NCI-H128 (cell line): ENCODE measurements around the gene ZNF319.
A peak's percentile ranks its signal among the peaks of the same experiment; 100 is the strongest.

ENCODE experiments used
- DNase-seq: peaks from one replicate; lab custom pipeline; 2025; ENCODE audit not compliant: unreplicated experiment; lab: John Stamatoyannopoulos, UW

ZNF319 gene

GRCh38 chr16:58037365-58038057, 37.0 kb upstream of the ZNF319 start:
- no peak for DNase-seq

DNA sequence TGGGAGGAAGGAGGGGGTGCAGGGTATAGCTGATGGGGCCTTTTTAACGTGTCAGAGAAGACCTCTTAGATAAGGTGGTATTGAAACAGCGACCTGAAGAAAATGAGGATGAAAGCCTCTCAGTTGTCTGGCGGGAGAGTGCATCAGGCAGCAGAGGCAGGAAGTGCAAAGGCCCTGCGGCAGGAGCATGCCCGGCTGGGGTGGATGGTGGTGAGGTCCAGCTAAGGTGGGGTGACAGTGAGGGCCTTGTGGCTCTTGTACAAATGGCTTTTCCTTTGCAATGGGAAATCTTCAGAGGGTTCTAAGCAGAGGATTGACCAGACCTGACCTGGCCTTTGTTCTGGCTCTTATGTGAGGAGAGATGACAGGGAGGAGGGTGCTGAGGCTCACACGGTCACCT, 36.5 kb upstream of the ZNF319 start:
- no peak for DNase-seq

DNA sequence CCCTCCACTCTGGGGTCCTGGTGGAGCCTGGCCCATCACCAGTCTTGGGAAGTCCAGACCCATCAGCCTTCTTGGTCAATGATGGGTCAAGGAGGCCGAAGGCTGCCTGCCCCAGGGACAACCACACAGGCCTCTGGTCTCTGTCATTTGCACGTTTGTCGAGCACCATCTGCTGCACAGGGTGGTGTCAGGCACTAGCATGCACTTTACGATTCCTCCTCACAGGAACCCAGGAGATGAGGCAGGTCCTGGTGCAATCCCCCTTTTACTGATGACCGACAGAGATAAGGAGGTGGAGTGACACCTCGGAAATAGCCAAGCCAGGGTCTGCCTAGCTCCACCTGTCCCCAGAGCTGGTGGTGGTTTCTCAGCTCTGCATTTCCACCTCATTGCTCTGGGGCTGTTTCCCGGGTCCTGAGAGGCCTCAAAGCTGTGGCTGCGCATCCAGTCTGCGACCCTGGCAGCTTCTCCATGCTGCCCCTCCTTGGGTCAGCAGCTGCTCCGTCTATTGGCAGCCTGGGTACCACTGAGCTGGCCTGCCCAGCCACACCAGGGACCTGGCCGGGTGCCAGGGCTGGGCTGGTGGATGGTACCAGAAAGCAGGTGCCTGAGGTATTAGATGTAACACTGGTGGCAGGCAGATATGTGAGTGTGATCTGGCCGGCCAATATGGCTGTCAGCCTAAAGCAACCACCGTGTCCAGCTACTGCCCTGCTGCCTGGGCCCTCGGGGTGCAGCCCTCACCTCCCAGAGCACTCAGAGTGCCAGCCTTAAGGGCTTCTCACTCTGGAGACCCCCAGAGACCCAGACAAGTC, 35.1 kb upstream of the ZNF319 start:
- no peak for DNase-seq

DNA sequence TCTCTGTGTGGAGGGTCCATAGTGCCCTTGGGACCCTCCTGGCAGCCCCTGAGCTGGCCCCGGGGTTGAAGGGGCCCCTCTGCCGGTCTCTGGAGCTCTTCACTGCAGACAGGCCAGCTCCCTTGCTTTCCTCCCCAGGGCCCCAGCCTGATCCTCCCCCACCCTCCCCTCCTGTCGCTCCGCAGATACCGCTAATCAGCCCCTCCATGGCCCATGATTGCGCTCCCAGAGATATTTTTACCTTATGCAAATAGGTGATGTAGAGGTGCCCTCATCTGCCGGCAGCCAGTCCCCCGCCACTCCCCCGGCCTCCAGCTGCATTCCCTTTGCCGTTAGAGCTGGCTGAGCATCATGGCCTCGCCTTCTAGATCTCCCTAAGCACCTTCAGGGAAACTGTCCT, 34.3 kb upstream of the ZNF319 start:
- DNase-seq, result no peak

DNA sequence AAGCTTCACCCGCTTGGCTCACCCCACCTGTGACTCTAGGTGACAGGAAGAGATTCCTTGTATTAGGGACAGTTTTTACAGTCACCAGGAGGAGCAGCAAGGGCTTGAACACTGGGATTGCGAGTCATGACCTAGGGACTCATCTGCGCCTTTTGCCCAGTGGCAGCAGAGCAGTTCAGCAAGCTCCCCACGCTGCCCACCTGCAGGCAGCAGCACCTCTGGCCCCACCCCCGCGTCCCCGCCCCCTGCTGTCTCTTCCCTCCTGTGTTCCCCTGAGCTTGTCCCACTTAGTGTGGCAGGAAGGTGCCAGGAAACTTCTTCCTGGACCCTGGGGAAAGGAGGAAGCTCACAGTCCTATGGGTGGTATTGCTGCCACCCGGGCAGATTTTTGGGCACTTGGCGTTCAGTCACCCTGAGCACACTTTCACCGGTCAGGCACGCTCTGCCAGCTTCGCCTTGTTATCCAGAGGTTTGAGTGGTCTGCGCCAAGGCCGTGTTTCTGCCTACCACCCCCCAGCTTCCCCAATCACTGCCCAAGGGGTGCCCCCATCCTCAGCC, 33.7 kb upstream of the ZNF319 start:
- no peak for DNase-seq

DNA sequence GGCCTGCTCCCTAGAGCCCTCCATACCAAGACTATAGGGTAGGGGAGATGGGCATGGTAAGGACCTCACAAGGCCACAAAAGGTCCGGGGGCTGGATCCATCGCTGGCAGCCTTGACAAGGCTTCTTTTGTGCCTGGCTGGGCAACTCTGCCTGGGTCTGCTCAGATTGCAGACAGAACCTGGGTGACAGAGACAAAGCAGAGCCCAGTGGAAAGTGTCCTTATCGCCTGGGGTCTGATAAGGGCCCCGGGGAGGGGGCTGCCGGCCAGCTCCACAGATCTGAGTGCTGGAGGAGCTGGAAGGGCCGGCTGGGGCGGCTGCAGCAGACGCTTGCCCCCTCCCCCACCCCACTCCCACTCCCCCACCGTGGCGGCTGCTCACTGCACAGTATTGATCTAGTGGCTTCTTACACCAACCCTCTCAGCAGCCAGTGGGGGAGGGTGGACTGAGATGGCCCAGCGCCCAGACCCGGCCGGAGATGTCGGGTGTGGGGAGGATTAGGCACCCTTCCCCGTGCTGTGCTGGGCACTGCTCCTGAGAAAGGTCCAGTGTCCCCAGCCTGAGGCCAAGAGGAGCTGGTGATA, 32.3 kb upstream of the ZNF319 start:
- DNase-seq, result no peak

DNA sequence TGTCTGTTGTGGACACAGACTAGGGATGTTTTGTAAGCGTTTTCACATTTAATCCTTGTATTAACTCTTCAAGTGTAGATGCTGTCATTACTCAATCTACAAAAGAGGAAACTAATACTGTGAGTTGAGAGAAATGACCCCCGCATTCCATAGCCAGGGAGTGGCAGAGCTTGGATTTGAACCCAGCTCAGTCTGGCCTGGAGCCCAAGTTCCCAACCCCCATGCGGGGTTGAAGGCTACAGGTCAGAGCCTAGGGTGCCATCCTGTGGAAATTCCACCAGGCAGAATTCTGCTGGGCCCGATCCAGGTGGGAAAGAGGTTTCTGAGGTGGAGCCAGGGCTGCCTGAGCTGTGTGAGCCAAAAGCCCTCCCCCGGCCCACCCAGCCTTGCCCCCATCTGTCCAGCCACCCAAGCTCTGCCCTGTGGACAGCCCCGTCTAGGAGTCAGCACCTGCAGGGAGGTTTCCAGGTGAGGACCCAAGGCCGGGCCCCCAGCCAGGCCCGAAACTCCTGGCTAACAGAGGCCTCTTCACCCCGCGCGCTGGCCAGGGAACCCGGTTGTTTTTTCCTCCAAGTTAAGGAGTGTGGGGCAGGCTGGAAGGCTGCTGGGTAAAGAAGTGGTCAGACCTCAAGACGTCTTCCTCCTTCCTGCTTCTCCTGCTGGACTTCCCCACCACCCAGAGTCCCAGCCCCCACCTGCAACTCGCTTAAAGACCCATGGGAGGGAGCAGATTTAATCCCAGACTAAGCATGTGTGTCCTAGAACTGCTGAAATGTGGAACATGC, 30.7 kb upstream of the ZNF319 start:
- DNase-seq, result no peak

DNA sequence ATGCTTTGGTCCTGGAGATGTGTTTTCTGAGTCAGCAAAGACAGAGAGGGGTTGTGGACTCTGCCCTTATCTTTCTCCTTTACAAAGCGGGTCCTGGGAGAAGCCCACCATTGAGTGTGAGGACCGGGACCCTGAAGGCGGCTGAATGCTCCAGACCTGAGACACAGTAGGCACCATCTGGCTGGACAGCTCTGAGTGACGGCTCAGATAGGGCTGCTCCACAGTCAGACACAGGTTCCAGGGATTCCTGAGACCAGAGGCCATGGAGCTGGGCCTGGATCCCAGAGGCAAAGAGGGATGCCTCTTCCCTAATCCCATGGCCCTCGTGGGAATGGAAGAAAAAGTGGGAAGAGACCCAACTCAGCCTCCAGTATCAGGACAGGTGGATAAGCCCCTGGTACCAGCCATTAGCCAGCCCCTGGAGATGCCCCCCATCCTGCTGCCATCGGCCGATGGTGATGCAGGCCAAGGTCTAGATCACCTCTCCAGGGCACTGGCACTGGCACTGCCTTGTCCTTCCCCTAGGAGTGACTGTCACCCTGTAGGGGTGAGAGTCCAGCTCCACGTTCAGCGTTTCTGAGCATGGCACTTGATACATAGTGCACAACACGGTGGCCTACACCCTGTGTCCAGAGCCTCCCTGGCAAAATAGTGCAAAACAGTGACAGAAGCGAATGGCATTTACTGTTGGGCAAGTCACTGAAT, 29.8 kb upstream of the ZNF319 start:
- no peak for DNase-seq

DNA sequence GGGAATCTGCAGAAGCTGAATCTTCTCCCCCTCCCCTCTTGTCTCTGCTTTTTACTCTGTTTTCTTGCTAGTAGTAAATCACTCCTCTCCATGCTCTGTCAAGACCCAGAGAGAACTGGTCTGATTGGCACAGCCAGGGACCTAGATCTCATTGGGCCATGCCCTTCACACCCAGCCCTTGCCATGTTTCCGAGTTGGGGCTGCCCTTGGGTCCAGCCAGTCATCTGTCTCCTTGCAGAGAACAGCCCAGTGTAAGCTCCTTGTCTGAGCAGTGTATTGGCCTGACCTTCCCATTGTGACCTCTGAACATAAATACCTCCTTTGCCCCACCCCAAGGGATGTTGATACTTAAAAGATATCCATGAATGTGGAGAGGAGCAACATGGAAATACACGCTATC, 28.9 kb upstream of the ZNF319 start:
- no peak for DNase-seq

DNA sequence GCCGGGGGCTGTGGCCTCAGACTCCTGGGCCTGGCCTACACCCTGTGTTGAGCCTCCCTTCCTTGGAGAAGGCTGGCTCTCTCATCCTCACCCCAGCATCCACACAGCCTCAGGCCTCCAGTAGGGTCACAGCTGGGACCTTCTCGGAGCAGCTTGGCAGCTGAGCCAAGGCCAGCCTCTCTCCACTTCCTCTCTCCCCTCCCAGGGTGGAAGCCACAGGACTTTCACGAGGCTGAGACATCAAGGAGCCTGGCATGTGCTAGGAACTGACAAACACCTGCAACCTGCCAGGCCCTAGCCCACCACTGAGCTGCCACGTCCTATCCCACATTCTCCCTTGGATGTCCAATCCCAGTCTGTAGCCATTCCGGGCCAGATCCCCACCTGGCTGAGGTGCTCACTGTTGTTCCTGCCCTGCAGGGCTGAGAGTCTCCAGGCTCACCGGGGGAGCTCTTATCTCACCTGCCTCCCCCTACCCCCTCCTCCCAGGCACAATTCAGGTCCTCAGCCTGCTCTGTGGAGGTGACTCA, 28.1 kb upstream of the ZNF319 start:
- no peak for DNase-seq

- no peak for DNase-seq
Observed at GRCh38 chr16:58027916-58028455, 27.5 kb upstream of the ZNF319 start.

GRCh38 chr16:58027161-58027915, 26.9 kb upstream of the ZNF319 start:
- no peak for DNase-seq

- DNase-seq, result no peak
Observed at GRCh38 chr16:58026705-58027160, 26.3 kb upstream of the ZNF319 start.

DNA sequence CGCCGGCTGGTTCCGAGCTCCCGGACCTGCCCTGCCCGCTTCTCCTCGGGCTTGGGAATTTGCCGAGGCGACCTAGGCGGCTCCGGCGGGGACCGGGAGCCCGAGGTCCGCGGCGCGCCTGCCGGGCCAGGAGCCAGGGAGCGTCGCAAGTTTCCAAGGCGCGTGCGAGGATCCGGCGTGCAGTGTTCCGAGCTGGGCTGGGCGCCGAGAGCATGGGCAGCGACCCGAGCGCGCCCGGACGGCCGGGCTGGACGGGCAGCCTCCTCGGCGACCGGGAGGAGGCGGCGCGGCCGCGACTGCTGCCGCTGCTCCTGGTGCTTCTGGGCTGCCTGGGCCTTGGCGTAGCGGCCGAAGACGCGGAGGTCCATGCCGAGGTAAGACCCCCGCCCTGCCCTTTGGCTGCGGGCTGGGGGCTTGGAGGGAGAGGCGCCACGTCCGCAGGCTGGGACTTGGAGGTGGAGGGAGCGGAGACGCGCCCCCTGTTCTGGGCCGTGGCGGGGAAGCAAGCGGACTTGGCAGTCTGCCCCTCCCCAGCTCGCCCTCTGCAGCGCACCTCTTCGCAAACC, 25.8 kb upstream of the ZNF319 start:
- no peak for DNase-seq

- peak; percentile 68 for DNase-seq
Observed at GRCh38 chr16:58025351-58026138, 25.1 kb upstream of the ZNF319 start, which contains the start of gene MMP15. MMP15 (plus strand) TSS chr16:58025754; CDS start chr16:58026351, 597 bp downstream.

GRCh38 chr16:58024486-58025350, 24.2 kb upstream of the ZNF319 start:
- DNase-seq, result no peak
